ENCODE data around the gene MBNL2.

Gene MBNL2

DNA sequence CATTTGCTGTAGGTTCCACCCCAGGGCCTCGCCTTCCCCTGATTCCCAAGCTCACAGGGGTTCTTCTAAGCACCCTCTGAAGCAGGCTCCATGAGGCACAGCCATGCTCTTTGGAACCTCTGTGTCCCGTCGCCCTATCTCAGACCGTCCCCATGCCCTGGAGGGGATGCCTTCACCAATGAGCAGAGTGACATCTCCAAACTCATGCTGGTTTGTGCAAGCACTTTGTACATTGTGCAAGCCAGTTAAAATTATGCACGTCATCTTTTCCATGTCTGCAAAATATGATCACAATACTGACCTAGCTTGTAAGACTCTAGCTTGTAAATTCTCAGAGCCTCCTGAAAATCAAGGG lies 165.3 kb downstream of the MBNL2 start:
- DNase-seq = no peak

DNA sequence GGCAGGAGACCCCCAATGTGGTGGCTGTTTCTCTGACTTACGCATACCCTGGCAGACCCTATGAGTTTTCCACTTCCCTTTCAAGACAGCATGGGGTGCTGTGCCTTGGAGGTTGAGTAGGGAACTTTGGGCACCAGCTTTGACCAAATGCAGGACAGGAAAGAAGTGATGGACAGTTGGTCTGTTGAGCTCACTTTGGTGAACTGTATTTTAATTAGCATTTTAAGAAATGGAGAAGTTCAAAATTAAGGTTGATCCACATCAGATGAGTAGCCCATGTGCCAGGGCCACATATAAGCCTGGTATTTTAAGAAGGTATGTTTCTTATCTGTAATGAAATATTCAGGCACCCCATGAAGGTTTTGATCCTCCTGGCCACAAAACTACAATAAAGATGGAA lies 165.8 kb downstream of the MBNL2 start:
- no peak for DNase-seq

GRCh38 chr13:97388373-97388772 lies 166.2 kb downstream of the MBNL2 start:
- no peak for DNase-seq

- no peak for DNase-seq
Measured at GRCh38 chr13:97390941-97391600, 168.9 kb downstream of the MBNL2 start.

- no peak for DNase-seq
Measured at GRCh38 chr13:97392020-97392419, 169.9 kb downstream of the MBNL2 start.

- DNase-seq = no peak
Measured at GRCh38 chr13:97394542-97394941, 172.4 kb downstream of the MBNL2 start.

DNA sequence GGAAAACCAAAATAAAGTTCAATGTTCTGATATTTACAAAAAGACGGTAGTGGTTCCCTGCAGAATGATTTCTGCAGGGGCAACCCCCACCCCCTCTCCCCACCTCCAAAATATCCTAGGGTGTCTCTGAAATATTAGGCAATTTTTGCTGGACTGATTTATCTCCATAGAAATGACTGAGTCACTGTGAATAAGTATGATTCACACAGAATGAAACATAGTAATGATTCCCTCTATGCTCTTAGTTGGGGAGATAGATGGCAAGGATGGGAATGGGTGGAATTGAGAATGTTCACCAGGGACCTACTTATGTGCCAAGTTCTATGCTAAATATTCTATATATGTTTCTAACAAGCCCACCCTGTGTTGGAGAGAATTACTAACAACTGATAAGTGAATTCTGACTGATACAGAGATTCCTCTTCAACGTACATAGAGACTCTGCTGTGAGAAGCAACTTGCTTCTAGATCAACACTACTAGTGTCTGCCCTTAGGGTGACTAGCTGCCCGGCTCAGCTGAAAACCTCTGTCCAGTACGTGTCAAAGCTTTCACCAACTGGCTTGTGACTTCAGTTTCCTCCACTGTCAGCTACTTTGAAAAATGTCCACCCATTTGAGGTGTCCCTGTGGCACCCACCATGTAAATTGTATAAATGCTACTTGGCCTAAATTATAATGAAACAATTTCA lies 173.5 kb downstream of the MBNL2 start:
- no peak for DNase-seq

GRCh38 chr13:97397267-97397666 lies 175.1 kb downstream of the MBNL2 start:
- no peak for DNase-seq

GRCh38 chr13:97401421-97401820 lies 179.3 kb downstream of the MBNL2 start:
- DNase-seq = no peak

GRCh38 chr13:97403893-97404750 lies 182.0 kb downstream of the MBNL2 start:
- DNase-seq = no peak

GRCh38 chr13:97407540-97407939 lies 185.4 kb downstream of the MBNL2 start:
- no peak for DNase-seq

DNA sequence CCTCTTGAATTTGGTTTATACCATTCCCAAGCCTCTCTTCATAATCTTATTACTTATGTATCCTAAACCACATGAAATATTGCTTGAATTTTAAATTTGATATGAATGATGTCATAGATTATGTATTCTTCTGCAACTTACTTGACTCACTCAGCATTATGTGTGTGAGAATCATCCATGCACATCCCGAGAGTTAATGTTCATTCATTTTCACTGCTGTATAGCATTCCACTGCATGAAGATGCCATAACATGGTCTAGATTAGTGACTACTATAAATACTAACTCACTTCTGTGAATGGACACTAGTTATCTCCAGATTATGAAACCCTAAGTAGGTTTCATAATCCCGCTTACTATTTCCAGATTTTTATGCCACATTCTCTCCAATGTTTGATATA lies 186.8 kb downstream of the MBNL2 start:
- no peak for DNase-seq

DNA sequence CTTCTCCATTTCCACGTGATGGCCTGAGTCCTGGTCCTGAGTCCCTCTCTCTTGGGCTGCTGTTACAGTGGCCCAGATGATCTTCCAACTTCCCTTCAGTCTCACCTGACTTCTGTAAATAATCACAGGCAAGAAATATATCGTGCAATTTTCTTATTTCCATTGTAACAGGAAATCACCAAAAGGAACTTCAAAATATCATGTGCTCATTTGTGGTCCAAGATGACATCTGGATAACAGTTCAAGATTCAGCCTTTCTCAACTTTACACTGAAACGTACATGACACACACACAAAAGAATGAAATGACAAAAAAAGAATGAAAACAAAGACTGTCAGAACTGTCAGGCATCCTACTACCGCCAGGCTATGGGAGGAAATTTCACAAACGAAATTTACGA lies 189.9 kb downstream of the MBNL2 start:
- DNase-seq = no peak

DNA sequence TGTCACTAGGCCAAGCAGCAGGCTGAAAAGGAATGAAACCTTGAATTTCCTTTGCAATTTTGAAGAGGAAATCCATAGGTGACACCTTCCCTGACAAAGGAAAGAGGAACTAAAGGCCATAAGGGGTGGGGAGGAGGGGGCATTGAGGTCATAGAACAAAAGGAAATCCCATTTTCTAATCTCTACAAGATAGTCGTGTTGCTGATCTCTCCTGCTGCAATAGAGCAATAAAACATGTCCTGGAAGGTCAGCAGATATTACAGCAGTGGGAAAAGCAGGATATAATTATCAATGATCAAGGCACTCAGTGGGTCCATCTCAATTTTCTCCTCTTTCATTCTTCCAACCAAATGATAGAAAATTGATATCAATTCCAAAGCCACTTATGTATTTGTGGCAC lies 191.6 kb downstream of the MBNL2 start:
- no peak for DNase-seq

DNA sequence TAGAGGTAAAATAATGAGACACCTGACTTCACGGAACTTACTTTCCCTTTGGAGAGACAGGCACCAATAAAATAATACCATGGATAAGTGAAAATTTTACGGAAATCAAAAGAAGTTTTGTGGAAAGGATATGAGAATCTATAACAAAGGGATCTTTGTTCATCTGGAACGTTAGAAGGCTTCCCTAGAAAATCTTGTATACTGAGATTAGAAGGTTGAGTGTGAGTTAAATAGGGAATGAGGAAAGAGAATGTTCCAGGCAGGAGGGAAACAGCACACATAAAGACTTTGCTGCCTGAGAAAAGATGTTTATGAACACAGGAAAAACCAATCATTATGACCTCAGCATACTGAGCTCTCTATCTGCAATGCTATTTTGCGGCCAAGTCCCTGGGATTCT lies 192.3 kb downstream of the MBNL2 start:
- DNase-seq = no peak

DNA sequence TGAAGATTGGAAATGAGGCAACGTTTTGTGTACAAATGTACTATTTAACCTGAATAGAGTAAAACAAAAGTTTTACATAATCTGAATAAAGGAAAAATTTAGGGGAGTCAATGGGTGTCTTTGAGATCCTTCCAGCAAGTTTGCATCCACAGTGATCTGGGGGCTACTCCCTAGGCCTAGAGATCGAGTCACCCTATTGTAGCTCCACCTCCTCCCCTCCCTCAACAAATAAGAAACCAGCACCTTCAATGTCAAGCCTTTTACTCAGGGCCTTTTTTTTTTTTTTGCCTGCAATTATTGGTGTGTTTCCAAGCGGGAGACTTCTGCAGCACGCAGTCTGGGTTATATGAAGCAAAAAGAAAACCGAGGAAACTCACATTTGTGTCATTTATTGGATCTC lies 195.6 kb downstream of the MBNL2 start:
- no peak for DNase-seq

DNA sequence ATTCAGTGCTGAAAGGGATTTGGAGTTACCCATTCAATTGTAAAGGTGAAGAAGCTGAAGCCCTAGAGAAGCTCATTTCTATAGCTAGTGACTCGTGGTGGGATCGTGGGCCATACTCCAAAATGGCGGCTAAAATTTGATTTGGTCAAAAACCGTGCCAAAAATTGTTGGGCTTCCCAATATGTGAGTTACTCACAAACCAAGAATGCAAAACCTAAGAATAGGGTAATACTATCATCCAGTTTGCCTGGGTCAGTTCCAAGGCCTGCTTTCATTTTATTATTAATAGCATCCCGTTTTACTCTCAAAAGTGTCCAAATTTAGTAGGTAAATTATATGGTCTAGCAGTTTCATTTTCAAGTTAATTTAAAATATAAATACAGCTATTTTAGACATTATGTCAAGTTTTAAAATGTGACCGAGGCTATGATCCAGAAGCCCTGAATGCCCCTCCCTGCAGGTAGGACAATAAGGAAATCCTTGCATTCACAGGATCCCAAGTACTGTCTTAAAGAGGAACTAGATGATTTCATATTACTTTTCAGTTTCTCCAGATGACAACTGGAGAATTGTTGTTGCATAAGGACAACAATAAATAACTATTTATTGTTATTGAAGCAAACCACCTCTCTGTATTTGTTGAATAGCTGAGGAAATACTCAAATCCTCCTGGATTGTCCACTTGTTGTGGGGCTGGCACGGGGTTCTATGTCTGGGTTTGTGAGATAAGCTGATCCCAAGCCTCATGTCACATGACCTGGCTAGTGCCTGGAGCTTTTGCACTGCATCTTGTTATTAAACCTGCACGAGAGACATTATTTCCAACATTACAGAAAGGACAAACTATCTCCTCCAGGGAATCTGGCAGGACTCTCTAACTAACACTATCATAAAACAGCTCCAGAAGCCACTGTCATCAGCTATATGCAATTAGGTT lies 200.3 kb downstream of the MBNL2 start:
- DNase-seq = no peak

- no peak for DNase-seq
Measured at GRCh38 chr13:97423300-97424045, 201.3 kb downstream of the MBNL2 start.

GRCh38 chr13:97425590-97425989 lies 203.5 kb downstream of the MBNL2 start:
- DNase-seq = no peak

GRCh38 chr13:97426695-97427094 lies 204.6 kb downstream of the MBNL2 start:
- no peak for DNase-seq

- peak; percentile 56 for DNase-seq
Measured at GRCh38 chr13:97429681-97430081, 207.5 kb downstream of the MBNL2 start.

DNA sequence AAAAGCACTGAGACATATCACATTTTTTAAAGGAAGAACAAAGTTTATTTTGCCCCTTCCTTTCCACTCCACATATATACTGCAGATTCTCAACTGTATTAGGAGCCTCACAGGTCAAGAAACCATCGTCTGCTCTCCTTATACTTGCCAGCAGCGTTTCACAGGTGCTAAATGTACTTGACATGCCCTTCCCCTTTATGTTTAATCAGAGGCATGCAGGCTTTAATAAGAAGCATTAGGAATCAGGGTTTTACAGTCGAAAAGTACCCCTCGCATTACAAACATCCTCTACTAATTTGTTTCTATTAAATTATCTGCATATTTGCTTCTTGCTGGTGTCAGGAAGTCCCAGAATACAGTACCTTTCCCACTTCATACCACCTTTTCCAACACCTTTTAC lies 208.2 kb downstream of the MBNL2 start:
- no peak for DNase-seq

Measured in COR-L47 (cell line).